Measurements from ENCODE around the gene DCTN3. TPM values are rescaled to one million over a fixed set of nuclear protein-coding genes. Genes with fewer than 3 reads are reported as not detected.

DCTN3 gene
- total and polyA plus RNA-seq, 2 experiments from 2014 or later, result 12.9 to 17.9 TPM

- Histone ChIP-seq H3K4me3 (peak overlapping the region; percentile 62), H2AFZ (peak overlapping the region; percentile 89), H3K4me2 (peak overlapping the region; percentile 90), H3K79me2 (replicated peaks; ENCODE audit: insufficient read depth) (no peaks in the 10 kb centered on the region), H3K27me3 (ENCODE audit: insufficient read depth) (peaks cover 80% of the 10 kb centered on the region), H3K4me1 (ENCODE audit: insufficient read depth) (peaks cover 47% of the 10 kb centered on the region), H3K36me3 (ENCODE audit: insufficient read depth) (no peaks in the 10 kb centered on the region), H3K9me2 (ENCODE audit: insufficient read depth) (no peaks in the 10 kb centered on the region), H3K27ac (ENCODE audit: low read depth) (no peak overlapping the region), H4K20me1 (replicated peaks; ENCODE audit: insufficient read depth) (peaks cover 7% of the 10 kb centered on the region; the same call in 1 of the 2 replicates), H3F3A (replicated peaks; ENCODE audit: low read depth) (peaks cover 11% of the 10 kb centered on the region; the same call in 1 of the 2 replicates)
- peak overlapping the region; percentile 61 for H3K4me3 Mint-ChIP-seq
- H3K4me1 Mint-ChIP-seq, result peaks cover 51% of the 10 kb centered on the region
- H3K27me3 Mint-ChIP-seq (ENCODE audit: insufficient read depth, low read depth, poor library complexity), result peaks cover 60% of the 10 kb centered on the region
- H3K9me3 Mint-ChIP-seq, result no peaks in the 10 kb centered on the region
- H3K27ac Mint-ChIP-seq, result no peak overlapping the region
- TF ChIP-seq EZH2phosphoT487 (IDR thresholded peaks at IDR 0.05; ENCODE audit: unreplicated experiment) (peak; percentile 21), EZH2 (IDR thresholded peaks at IDR 0.05; ENCODE audit: low read depth, unreplicated experiment) (peak; percentile 68), REST (IDR thresholded peaks at IDR 0.05; ENCODE audit: unreplicated experiment) (no peak), JUNB (IDR thresholded peaks at IDR 0.05; ENCODE audit: unreplicated experiment) (no peak)
- H3K36me3 Mint-ChIP-seq (ENCODE audit: low read depth), result no peaks in the 10 kb centered on the region
- ATAC-seq (peak; percentile 45), DNase-seq (ENCODE audit: low spot score) (peak; percentile 75)
Observed at GRCh38 chr9:34578241-34579103, 41.8 kb downstream of the DCTN3 start.

GRCh38 chr9:34577400-34578240 lies 42.7 kb downstream of the DCTN3 start:
- H4K20me1 ChIP-seq (replicated peaks; ENCODE audit: insufficient read depth), result peaks cover 7% of the 10 kb centered on the region; the same call in 1 of the 2 replicates
- no peaks in the 10 kb centered on the region for H3K9me3 Mint-ChIP-seq
- H3K27ac ChIP-seq (ENCODE audit: low read depth), result no peak overlapping the region
- ATAC-seq (peak; percentile 42), DNase-seq (ENCODE audit: low spot score) (peak; percentile 81)
- H3K79me2 ChIP-seq (replicated peaks; ENCODE audit: insufficient read depth), result no peaks in the 10 kb centered on the region
- H3K36me3 ChIP-seq (ENCODE audit: insufficient read depth), result no peaks in the 10 kb centered on the region
- peak overlapping the region; percentile 90 for H3K4me2 ChIP-seq
- peaks cover 54% of the 10 kb centered on the region for H3K27me3 Mint-ChIP-seq (ENCODE audit: insufficient read depth, low read depth, poor library complexity)
- H3K4me3 ChIP-seq, result peak overlapping the region; percentile 62
- H3K27me3 ChIP-seq (ENCODE audit: insufficient read depth), result peaks cover 71% of the 10 kb centered on the region
- H3K36me3 Mint-ChIP-seq (ENCODE audit: low read depth), result no peaks in the 10 kb centered on the region
- peak overlapping the region; percentile 69 for H3K4me3 Mint-ChIP-seq
- H3K27ac Mint-ChIP-seq, result no peak overlapping the region
- no peaks in the 10 kb centered on the region for H3K9me2 ChIP-seq (ENCODE audit: insufficient read depth)
- H3F3A ChIP-seq (replicated peaks; ENCODE audit: low read depth), result peaks cover 11% of the 10 kb centered on the region; the same call in 1 of the 2 replicates
- peaks cover 48% of the 10 kb centered on the region for H3K4me1 ChIP-seq (ENCODE audit: insufficient read depth)
- no peak for TF ChIP-seq ETS1 (IDR thresholded peaks at IDR 0.05)
- H2AFZ ChIP-seq, result peak overlapping the region; percentile 89; the same call in 1 of the 2 replicates
- H3K4me1 Mint-ChIP-seq, result peaks cover 54% of the 10 kb centered on the region

All from GM23338 (cell line).